Measurements from ENCODE around the gene CDC5L.

- no peak for TF ChIP-seq CTCF (IDR thresholded peaks at IDR 0.05; ENCODE audit: insufficient read depth, low read length, poor library complexity, severe bottlenecking)
- no peak for TF ChIP-seq EZH2phosphoT487 (conservative IDR thresholded peaks at IDR 0.05; ENCODE audit: low read length)
These were observed 89.3 kb downstream of the CDC5L start for GRCh38 chr6:44476849-44477248.
